Activated CD8-positive, alpha-beta T cell treated with anti-CD3 and anti-CD28 coated beads for 36 hours (primary cell): Measurements from ENCODE around the gene SAFB. TPM values are rescaled to one million over a fixed set of nuclear protein-coding genes. Genes with fewer than 3 reads are reported as not detected.
"Not testable (repeated sequence)": the region's sequence is repeated elsewhere in the genome, so short reads cannot be mapped to it uniquely, and the experiment has no call there.

ENCODE experiments used
- ATAC-seq: fragments of 200-7000 bp; cut with Tn5 transposase; one replicate; pipeline ENCODE4 v1.10.0; 2021; ENCODE audit warnings: mild to moderate bottlenecking, moderate library complexity
- CTCF ChIA-PET: fragments of 350-600 bp; sonication (Branson Sonifier 250); formaldehyde crosslinking; loops from one replicate; lab custom pipeline; 2021; ENCODE audit warnings: antibody characterized with exemption; lab: Charles Lee
- POLR2A ChIA-PET: fragments of 350-600 bp; sonication (Branson Sonifier 250); formaldehyde crosslinking; loops from one replicate; lab custom pipeline; 2021; ENCODE audit warnings: antibody characterized with exemption; lab: Charles Lee
- DNase-seq: peaks from one replicate; pipeline ENCODE4 v3.0.0-alpha.2; 2020
- H3K27ac Mint-ChIP-seq: one replicate; pipeline ENCODE4 v1.8.0; 2021; ENCODE audit warnings: mild to moderate bottlenecking, mixed read lengths
- H3K27me3 Mint-ChIP-seq: one replicate; pipeline ENCODE4 v1.8.0; 2021; ENCODE audit warnings: mixed read lengths
- H3K36me3 Mint-ChIP-seq: one replicate; pipeline ENCODE4 v1.8.0; 2021; ENCODE audit warnings: low read depth, mixed read lengths
- H3K4me1 Mint-ChIP-seq: one replicate; pipeline ENCODE4 v1.8.0; 2021; ENCODE audit warnings: low read depth, mixed read lengths
- H3K4me3 Mint-ChIP-seq: one replicate; pipeline ENCODE4 v1.8.0; 2021; ENCODE audit warnings: mild to moderate bottlenecking, moderate library complexity, mixed read lengths
- H3K9me3 Mint-ChIP-seq: one replicate; pipeline ENCODE4 v1.8.0; 2021; ENCODE audit warnings: mixed read lengths
- intact Hi-C: fragments of 100-400 bp; cut with micrococcal nuclease; formaldehyde crosslinking; loops from one replicate; pipeline ENCODE4 v1.10.0; 2022
- total RNA-seq, 2 experiments: library from RNA; stranded (reverse); gene quantifications; one replicate each; pipeline ENCODE4 v1.2.3, GENCODE V29; 2021
- TF ChIP-seq, protein P1 (sequence below): fragments of 200-600 bp; IDR thresholded peaks from one replicate; pipeline ENCODE4 v1.8.0; 2022; ENCODE audit warnings: antibody characterized with exemption, mild to moderate bottlenecking

Gene SAFB
- total RNA-seq, 2 experiments from 2014 or later: 124 to 132 TPM

DNA sequence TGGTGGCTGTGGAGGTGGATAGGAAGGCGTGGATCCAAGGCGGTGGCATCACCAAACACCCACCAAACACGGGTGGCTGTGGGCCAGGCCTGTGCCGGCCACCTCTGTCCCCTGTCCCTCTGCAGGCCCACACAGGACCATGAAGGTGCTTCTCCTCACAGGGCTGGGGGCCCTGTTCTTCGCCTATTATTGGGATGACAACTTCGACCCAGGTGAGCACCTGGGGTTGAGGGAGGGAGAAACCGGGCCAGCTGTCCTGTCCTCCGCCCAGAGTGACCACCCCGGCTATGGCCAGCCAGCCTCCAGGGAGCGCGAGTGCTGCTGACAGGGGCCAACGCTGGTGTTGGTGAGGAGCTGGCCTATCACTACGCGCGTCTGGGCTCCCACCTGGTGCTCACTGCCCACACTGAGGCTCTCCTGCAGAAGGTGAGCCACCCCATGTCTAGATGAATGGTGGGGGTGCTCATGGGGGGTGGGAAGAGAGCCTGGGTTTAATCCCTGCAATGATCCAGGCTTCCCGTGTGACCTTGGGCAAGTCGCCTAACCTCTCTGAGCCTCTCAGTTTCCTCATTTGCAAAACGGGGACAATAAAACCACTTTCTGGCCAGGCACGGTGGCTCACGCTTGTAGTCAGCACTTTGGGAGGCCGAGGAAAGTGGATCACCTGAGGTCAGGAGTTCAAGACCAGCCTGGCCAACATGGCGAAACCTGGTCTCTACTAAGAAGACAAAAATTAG lies 62.0 kb downstream of the SAFB start:
- no peak overlapping the region for H3K4me3 Mint-ChIP-seq
- POLR2A ChIA-PET: interaction anchor here (20.6 kb wide), 1 partner anchor 28 kb away, joined by 516 read pairs; the partner anchor contains the start of genes CATSPERD and LONP1
- no peaks in the 10 kb centered on the region for H3K27me3 Mint-ChIP-seq
- no peaks in the 10 kb centered on the region for H3K36me3 Mint-ChIP-seq
- DNase-seq (no peak), ATAC-seq (no peak)
- peaks cover 19% of the 10 kb centered on the region for H3K4me1 Mint-ChIP-seq
- TF ChIP-seq, protein P1, sequence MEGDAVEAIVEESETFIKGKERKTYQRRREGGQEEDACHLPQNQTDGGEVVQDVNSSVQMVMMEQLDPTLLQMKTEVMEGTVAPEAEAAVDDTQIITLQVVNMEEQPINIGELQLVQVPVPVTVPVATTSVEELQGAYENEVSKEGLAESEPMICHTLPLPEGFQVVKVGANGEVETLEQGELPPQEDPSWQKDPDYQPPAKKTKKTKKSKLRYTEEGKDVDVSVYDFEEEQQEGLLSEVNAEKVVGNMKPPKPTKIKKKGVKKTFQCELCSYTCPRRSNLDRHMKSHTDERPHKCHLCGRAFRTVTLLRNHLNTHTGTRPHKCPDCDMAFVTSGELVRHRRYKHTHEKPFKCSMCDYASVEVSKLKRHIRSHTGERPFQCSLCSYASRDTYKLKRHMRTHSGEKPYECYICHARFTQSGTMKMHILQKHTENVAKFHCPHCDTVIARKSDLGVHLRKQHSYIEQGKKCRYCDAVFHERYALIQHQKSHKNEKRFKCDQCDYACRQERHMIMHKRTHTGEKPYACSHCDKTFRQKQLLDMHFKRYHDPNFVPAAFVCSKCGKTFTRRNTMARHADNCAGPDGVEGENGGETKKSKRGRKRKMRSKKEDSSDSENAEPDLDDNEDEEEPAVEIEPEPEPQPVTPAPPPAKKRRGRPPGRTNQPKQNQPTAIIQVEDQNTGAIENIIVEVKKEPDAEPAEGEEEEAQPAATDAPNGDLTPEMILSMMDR: no peak
- H3K27ac Mint-ChIP-seq: no peak overlapping the region
- intact Hi-C loops: loop anchor here (5.0 kb wide), 1 partner anchor 63 kb away; the partner anchor contains the start of genes SAFB and SAFB2
- no peaks in the 10 kb centered on the region for H3K9me3 Mint-ChIP-seq
- CTCF ChIA-PET: no interaction called here

DNA sequence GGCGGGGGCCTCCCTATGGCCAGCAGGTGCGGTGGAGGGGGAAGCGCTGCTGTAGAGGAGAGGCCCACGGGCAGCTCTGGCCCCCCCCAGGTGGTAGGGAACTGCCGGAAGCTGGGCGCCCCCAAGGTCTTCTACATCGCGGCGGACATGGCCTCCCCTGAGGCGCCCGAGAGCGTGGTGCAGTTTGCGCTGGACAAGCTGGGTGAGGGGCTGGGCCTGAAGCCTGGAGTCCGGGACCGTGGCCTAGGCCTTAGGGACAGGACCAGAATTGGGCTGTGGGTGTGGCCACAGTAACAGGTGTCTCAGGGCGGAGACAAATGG lies 63.4 kb downstream of the SAFB start:
- ChIA-PET CTCF (interaction anchor here (0.8 to 5.0 kb wide), 10 partner anchors 28 to 139 kb away, joined by 3 to 32 read pairs (median 5); partner anchors contain the start of genes CATSPERD, LONP1, SAFB and SAFB2), POLR2A (interaction anchor here (0.7 to 20.6 kb wide), 6 partner anchors 9 to 217 kb away, joined by 3 to 516 read pairs (median 7); partner anchors contain the start of genes CATSPERD, LONP1, NDUFA11 and SAFB)
- Mint-ChIP-seq H3K27ac (peak overlapping the region; percentile 90), H3K36me3 (peaks cover 13% of the 10 kb centered on the region), H3K27me3 (no peaks in the 10 kb centered on the region), H3K4me1 (peaks cover 16% of the 10 kb centered on the region), H3K4me3 (peak overlapping the region; percentile 75), H3K9me3 (no peaks in the 10 kb centered on the region)
- intact Hi-C loops: no loop called here
- no peak for ATAC-seq
- no peak for DNase-seq
- TF ChIP-seq, protein P1: no peak

DNA sequence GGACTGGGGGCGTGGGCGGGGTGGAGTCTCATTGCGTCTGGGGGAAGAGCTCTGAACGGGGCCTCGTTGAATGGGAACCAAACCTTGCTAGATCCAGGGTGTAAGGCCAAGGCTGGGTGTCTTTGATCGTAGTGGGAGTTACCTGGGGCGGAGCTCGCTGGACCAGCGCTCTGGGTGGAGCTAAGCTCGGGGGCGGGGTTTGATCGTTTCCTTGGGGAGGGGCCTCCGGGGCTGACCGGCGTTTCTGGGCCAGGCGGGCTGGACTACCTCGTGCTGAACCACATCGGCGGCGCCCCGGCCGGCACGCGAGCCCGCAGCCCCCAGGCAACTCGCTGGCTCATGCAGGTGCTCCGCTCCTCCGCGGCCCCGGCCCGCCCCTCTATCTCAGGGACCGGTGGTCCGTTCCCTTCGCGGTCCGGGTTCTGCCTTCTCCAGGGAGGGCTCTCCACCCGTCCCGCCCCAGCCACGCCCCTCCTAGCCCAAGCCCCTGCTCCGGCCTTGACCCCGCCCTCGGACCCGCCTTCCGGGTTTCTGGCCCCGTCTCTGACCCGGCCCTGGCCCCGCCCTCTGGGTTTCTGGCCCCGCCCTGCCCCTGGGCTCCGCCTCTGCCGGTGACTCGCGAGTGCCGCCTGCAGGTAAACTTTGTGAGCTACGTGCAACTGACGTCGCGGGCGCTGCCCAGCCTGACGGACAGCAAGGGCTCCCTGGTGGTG lies 63.9 kb downstream of the SAFB start:
- DNase-seq (peak; percentile 100), ATAC-seq (peak; percentile 76)
- intact Hi-C loops: no loop called here
- Mint-ChIP-seq H3K36me3 (peaks cover 18% of the 10 kb centered on the region), H3K27me3 (no peaks in the 10 kb centered on the region), H3K27ac (peak overlapping the region; percentile 90), H3K9me3 (no peaks in the 10 kb centered on the region), H3K4me3 (peak overlapping the region; percentile 75), H3K4me1 (peaks cover 13% of the 10 kb centered on the region)
- ChIA-PET POLR2A (interaction anchor here (0.7 to 20.6 kb wide), 7 partner anchors 10 to 216 kb away, joined by 3 to 516 read pairs (median 4); partner anchors contain the start of genes CATSPERD, LONP1, NDUFA11 and SAFB), CTCF (interaction anchor here (0.7 to 5.0 kb wide), 16 partner anchors 11 to 139 kb away, joined by 3 to 32 read pairs (median 4); partner anchors contain the start of genes CATSPERD, LONP1, SAFB and SAFB2)
- TF ChIP-seq, protein P1: peak; percentile 87

DNA sequence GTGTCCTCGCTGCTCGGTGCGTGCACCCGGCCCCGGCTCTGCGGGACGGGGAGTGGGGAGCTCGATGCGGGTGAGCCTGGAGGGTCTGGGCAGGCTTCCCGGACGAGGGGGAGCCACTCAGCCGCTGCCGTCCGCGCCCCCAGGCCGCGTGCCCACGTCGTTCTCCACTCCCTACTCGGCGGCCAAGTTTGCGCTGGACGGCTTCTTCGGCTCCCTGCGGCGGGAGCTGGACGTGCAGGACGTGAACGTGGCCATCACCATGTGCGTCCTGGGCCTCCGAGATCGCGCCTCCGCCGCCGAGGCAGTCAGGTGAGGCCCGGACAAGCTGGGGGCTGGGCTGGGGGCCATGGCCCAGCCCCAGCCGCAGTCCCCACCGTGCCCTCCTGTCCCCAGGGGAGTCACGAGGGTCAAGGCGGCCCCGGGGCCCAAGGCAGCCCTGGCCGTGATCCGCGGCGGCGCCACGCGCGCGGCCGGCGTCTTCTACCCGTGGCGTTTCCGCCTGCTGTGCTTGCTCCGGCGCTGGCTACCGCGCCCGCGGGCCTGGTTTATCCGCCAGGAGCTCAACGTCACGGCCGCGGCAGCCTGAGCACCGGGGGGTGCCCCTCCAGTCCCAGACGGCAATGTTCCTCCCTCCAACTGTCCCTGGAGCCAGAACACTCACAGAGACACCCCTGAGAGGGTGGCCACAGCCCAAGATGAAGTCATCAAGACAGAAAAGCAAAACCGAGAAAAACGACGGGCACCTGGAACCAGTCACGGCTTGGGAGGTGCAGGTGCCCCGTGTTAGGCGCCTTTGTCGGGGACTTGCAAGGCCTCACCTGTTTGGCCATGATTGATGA lies 64.7 kb downstream of the SAFB start:
- H3K9me3 Mint-ChIP-seq: no peaks in the 10 kb centered on the region
- TF ChIP-seq, protein P1: peak; percentile 60
- H3K36me3 Mint-ChIP-seq: peaks cover 26% of the 10 kb centered on the region
- intact Hi-C loops: no loop called here
- POLR2A ChIA-PET: interaction anchor here (0.6 to 20.6 kb wide), 5 partner anchors 10 to 100 kb away, joined by 3 to 516 read pairs (median 10); partner anchors contain the start of genes CATSPERD, LONP1, SAFB and SAFB2
- peak overlapping the region; percentile 75 for H3K4me3 Mint-ChIP-seq
- H3K4me1 Mint-ChIP-seq: peaks cover 16% of the 10 kb centered on the region
- H3K27ac Mint-ChIP-seq: no peak overlapping the region
- DNase-seq (no peak), ATAC-seq (no peak)
- H3K27me3 Mint-ChIP-seq: no peaks in the 10 kb centered on the region
- CTCF ChIA-PET: interaction anchor here (0.7 to 5.0 kb wide), 13 partner anchors 12 to 140 kb away, joined by 3 to 32 read pairs (median 5); partner anchors contain the start of genes CATSPERD, LONP1, SAFB and SAFB2

DNA sequence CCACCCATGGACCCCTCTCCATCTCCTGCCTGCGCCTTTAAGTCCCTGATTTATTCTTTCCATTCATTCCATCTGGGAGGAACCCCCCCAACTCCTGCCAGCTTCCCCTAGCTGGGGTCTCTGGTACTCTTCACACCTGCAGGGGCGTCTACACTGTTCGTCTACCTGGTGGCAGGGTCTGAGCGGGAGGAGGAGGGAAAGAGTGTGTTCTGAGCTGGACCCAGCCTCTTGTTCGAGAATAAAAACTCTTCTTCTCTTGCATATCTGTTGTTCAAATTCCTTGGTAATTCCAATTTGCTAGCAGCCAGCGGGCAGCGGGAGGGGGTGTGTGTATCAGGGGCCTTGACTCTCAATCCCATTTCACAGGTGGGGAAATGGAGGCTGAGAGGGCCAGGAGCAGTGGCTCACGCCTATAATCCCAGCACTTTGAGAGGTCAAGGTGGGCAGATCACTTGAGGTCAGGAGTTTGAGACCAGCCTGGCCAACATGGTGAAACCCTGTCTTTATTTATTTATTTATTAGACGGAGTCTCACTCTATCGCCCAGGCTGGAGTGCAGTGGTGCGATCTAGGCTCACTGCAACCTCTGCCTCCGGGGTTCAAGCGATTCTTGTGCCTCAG lies 65.5 kb downstream of the SAFB start:
- Mint-ChIP-seq H3K36me3 (peaks cover 34% of the 10 kb centered on the region), H3K4me3 (peak overlapping the region; percentile 25), H3K4me1 (peaks cover 18% of the 10 kb centered on the region)
- DNase-seq, intact Hi-C loops, H3K27me3 Mint-ChIP-seq, H3K9me3 Mint-ChIP-seq, H3K27ac Mint-ChIP-seq, ATAC-seq: not testable (repeated sequence)
- CTCF ChIA-PET: interaction anchor here (1.6 to 5.0 kb wide), 5 partner anchors 12 to 106 kb away, joined by 3 to 32 read pairs (median 7); partner anchors contain the start of genes PRR22, SAFB and SAFB2
- POLR2A ChIA-PET: interaction anchor here (1.8 to 20.6 kb wide), 2 partner anchors 11 to 24 kb away, joined by 10 to 516 read pairs; partner anchors contain the start of genes CATSPERD and LONP1
